Right cardiac atrium (tissue), 5 donors: ENCODE results near the gene RBM19. TPM values are rescaled to one million over a fixed set of nuclear protein-coding genes. Genes with fewer than 3 reads are reported as not detected.
A peak's percentile ranks its signal among the peaks of the same experiment; 100 is the strongest.

Source experiments
- ATAC-seq, 2 donors: fragments of 200-7000 bp; cut with Tn5 transposase; one replicate each; pipeline versions ENCODE4 v1.8.0 to v1.9.1; 2020; ENCODE audit warnings: moderate library complexity in 2 of 2, mild to moderate bottlenecking in 1 of 2
- DNase-seq, 3 donors: peaks; one replicate each; pipeline ENCODE4 v3.0.0-alpha.2; 2020
- H3K27ac ChIP-seq: one replicate; pipeline ENCODE4 v1.5.1; 2013; ENCODE audit warnings: mild to moderate bottlenecking, low read length, control low read depth, moderate library complexity
- H3K27me3 ChIP-seq: one replicate; pipeline ENCODE4 v1.6.1; 2013; ENCODE audit not compliant: control insufficient read depth, insufficient read depth
- H3K4me1 ChIP-seq: one replicate; pipeline ENCODE4 v1.6.1; 2013; ENCODE audit warnings: low read length; ENCODE audit not compliant: control insufficient read depth, insufficient read depth
- H3K4me3 ChIP-seq: one replicate; pipeline ENCODE4 v1.5.1; 2013; ENCODE audit warnings: low read length, control low read depth
- H3K9me3 ChIP-seq: one replicate; pipeline ENCODE4 v1.6.1; 2013; ENCODE audit warnings: low read length; ENCODE audit not compliant: control insufficient read depth
- WGBS: extraction: QIAGEN DNeasy Blood & Tissue Kit; methylation state at CpG from one replicate; pipeline ENCODE4 v1.1.7; 2013; 5-methylcytosine and 5-hydroxymethylcytosine counted together
- intact Hi-C, 4 donors: fragments of 100-400 bp; cut with DNase I; formaldehyde crosslinking; loops; one replicate each; pipeline versions ENCODE4 v1.11.0 to v1.14.0; 2022 to 2023
- polyA plus RNA-seq: library from polyadenylated mRNA; stranded (reverse); fragments of 200-250 nt; gene quantifications from one replicate; pipeline ENCODE4 v1.2.3, GENCODE V29; 2013
- total RNA-seq, 4 donors: library from RNA; stranded (reverse); fragmentation: NEBNext Ultra II Directional; extraction: Animal tissue kit (Norgen Biotek cat#: 25700); gene quantifications; one replicate each; pipeline ENCODE4 v1.2.1, GENCODE V29; 2021
- donor health status: healthy with polysubstance abuse.
- donor health status: DM: no; HTN: yes; CAD: no.
- donor health status: DM: no; HTN: no; CAD: no.
- donor health status: DM: no; HTN: yes; CAD: no; lungs with severe emphysema.
- donor health status: DM: yes; HTN: yes; CAD: no.

The RBM19 gene
- total and polyA plus RNA-seq, 5 donors = 12.7 to 21.7 (median 17.1) TPM

DNA sequence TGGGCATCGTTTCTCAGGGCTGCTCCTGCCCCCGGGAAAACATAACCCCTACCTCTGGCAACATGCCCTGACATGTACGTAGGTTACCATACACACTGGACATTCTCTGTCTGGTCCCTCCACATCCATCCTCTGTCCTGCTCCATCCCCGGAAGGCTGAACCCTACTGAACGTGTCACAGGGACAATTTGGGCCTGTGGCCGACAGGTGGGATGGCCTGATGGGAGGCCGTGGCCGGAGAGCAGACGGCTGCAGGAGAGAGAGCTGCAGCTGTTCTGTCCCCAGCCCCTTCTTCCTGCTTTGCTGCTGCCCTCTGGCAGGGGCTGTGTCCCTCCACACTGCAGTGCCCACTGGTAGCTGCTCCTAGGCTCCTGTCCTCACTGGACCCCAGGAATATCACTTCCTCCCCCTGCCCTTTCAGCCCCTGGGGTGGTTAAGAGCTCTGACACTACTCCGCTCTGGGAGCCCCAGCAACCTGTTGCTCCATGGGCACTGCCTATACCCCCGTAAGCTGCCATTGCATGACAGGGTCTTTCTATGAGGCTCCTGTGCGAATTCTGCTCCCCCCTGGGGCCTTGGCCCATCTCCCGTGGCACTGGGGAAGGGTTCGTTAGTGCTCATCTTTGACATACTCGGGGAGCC, 125.6 kb downstream of the RBM19 start:
- DNase-seq (no peak), ATAC-seq (no peak)
- Histone ChIP-seq H3K4me3 (no peak overlapping the region), H3K27me3 (no peaks in the 10 kb centered on the region), H3K9me3 (no peaks in the 10 kb centered on the region), H3K27ac (no peak overlapping the region), H3K4me1 (peaks cover 3% of the 10 kb centered on the region)
- intact Hi-C loops = no loop called here
- 91% methylated on average over 15 of the region's 15 CpGs for WGBS

DNA sequence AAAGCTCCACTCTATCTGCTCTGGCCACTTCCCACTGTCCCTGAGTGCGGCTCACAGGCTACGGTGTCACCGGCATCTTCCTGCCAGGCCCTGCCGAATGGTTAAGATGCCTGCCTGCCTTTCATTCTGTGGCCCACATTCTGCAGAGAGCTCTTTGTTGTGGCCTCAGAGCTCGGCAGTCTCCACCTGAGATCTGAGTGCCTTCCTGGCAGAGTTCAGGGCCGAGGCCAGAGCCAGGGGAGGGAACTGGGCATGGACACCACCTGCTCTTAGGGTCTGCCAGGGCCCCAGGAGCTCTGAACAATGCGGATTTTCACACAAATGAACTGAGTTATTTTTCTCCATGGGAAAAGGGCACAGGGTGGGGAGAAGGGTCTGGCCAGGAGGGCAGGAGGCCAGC, 127.2 kb downstream of the RBM19 start:
- H3K4me1 ChIP-seq = peaks cover 3% of the 10 kb centered on the region
- ATAC-seq = no peak
- H3K9me3 ChIP-seq = no peaks in the 10 kb centered on the region
- no peak for DNase-seq
- WGBS = 77% methylated on average over 7 of the region's 7 CpGs
- intact Hi-C loops = no loop called here
- no peaks in the 10 kb centered on the region for H3K27me3 ChIP-seq
- no peak overlapping the region for H3K27ac ChIP-seq
- no peak overlapping the region for H3K4me3 ChIP-seq

DNA sequence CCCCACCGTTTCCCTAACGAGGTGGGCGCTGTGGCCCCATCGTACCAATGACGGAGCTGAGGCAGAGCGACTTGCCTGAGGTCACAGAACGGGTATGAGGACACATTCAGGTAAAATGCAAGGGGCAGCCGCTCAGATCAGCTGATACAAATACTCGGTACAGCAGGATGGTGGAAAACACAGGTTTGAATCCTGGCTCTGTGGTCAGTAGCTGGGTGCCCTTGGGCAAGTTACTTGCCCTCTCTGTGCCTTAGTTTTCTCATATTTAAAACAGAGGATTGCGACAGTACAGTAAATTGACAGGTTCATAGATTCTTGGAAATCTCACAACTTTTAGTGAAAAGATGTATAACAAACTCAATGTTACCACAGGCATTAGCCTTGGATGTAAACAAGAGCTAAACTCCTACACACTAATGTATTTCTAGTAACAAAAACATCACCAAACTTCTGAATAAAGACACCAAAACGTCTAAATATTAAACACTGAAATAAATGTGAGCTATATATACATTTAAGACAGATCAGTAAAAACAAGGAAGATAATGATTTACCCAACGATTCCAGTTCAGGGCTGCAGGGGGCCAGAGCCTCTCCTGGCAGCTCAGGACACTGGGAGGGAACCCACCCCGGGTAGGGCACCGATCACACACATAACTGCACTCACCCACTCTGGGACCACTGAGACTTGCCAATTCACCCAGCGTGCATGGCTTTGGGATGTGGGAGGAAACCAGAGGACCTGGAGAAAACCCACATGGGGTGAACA, 128.4 kb downstream of the RBM19 start:
- WGBS = 77% methylated on average over 15 of the region's 15 CpGs
- no peak for ATAC-seq

DNA sequence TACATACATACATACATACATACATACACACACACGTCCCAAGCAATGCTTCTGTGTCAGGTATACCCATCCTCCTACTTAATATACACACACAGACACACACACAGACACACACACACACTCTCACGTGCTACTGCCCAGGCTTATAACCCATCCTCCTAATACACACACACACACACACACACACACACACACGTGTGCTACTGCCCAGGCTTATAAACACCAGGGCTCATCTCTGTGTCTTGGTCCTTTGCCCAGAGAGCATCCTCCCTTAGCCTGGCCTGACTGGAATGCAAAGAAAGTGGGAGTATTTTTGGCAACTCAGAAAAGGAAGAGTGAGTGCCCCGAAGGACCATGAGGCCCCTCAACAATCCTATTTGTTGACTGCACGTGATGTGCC, 129.0 kb downstream of the RBM19 start:
- DNase-seq (no peak), ATAC-seq (no peak)
- Histone ChIP-seq H3K27me3 (no peaks in the 10 kb centered on the region), H3K27ac (no peak overlapping the region), H3K9me3 (no peaks in the 10 kb centered on the region), H3K4me3 (no peak overlapping the region), H3K4me1 (peaks cover 3% of the 10 kb centered on the region)
- intact Hi-C loops = no loop called here
- WGBS = 54% methylated on average over 5 of the region's 5 CpGs

More for the DNA sequence above, 128.4 kb downstream of the RBM19 start:
- peaks cover 3% of the 10 kb centered on the region for H3K4me1 ChIP-seq
- DNase-seq = peak in 1 of 3 donors; percentile 18
- H3K9me3 ChIP-seq = no peaks in the 10 kb centered on the region
- H3K4me3 ChIP-seq = no peak overlapping the region
- H3K27me3 ChIP-seq = no peaks in the 10 kb centered on the region
- intact Hi-C loops = no loop called here
- no peak overlapping the region for H3K27ac ChIP-seq

DNA sequence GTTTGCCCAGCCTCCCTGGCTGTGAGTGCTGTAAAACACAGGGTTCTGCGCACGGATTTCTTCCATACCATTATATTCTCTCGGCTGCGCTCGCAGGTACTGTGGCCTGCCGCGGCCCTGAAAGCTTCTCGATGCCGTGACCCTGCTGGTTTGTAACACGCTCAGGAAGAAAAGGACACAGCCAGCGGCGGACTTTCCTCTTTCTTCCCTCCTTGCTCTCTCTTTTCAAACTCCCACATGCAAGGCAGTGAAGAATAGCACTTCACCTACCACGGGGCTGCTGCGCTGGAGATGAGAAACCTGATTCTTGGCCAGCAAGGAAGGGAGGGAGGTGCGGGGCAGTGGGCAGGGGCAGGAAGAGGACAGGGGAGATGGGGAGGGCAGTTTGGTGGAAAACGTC, 130.2 kb downstream of the RBM19 start:
- Histone ChIP-seq H3K27ac (no peak overlapping the region), H3K9me3 (no peaks in the 10 kb centered on the region), H3K4me3 (no peak overlapping the region), H3K27me3 (no peaks in the 10 kb centered on the region), H3K4me1 (peaks cover 3% of the 10 kb centered on the region)
- no peak for ATAC-seq
- DNase-seq = no peak
- intact Hi-C loops = no loop called here
- 89% methylated on average over 16 of the region's 16 CpGs for WGBS

DNA sequence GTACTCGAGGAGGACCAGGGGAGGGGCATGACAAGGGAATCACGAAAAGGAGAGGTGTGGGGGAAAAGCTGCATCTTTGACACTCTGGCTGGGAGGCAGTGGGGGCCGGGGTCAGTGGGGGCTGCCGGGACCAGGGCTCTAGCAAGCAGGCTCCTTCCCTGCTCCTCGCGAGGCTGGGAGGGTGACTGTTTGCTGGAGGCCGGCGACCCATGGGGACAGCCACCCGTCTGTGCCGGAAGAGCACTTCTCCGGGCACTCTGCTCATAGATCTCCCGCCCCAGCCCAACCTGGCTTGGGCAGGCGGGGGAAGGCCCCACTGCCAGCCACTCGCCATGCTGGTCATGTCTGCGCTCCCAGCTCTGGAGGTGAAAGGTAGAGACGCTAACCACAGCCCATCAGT, 130.7 kb downstream of the RBM19 start:
- H3K4me3 ChIP-seq = no peak overlapping the region
- H3K9me3 ChIP-seq = no peaks in the 10 kb centered on the region
- intact Hi-C loops = no loop called here
- no peak for DNase-seq
- peaks cover 3% of the 10 kb centered on the region for H3K4me1 ChIP-seq
- WGBS = 94% methylated on average over 16 of the region's 16 CpGs
- H3K27ac ChIP-seq = no peak overlapping the region
- no peaks in the 10 kb centered on the region for H3K27me3 ChIP-seq
- ATAC-seq = no peak

DNA sequence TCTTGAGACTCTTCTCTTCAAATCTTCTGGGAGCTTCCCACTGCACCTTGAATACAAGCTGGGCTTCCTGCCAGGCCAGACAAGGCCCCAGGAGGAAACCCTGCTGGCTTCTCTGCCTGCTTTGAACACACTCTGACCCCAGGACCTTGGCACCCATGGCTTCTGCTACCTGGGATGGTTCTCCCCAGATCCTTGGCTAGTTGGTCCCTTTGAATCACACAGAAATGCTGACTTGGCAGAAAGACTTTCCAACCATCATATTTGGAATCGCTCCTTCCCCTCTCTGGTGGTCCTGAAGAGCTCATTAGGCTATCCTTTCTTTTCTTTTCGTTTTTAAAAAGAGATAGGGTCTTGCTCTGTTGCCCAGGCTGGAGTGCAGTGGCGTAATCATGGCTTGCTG, 132.7 kb downstream of the RBM19 start:
- no peaks in the 10 kb centered on the region for H3K4me1 ChIP-seq
- H3K27me3 ChIP-seq = no peaks in the 10 kb centered on the region
- DNase-seq (no peak), ATAC-seq (no peak)
- 94% methylated on average over 3 of the region's 3 CpGs for WGBS
- H3K27ac ChIP-seq = no peak overlapping the region
- H3K9me3 ChIP-seq = no peaks in the 10 kb centered on the region
- intact Hi-C loops = no loop called here
- H3K4me3 ChIP-seq = no peak overlapping the region

DNA sequence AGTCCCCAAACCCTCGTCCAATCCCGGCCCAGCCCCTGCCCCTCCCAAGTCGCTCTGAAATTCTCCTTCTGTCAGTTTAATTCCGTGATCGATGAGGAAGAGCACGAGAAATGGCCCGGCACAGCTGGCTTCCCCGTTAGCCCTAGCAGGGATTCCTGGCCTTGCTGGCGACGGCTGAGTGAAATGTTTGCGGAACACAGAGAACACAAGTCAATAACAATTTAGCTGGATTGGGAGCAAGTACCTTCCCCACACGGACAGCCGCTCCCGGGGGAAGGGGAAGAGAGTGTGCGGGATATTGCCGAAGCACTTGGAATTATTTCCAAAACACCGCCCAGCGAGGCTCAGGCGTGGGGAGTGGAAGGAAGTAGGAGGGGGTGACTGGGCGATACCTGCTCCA, 134.6 kb downstream of the RBM19 start:
- 75% methylated on average over 20 of the region's 20 CpGs for WGBS
- Histone ChIP-seq H3K4me1 (no peaks in the 10 kb centered on the region), H3K4me3 (no peak overlapping the region), H3K27ac (no peak overlapping the region), H3K27me3 (no peaks in the 10 kb centered on the region), H3K9me3 (no peaks in the 10 kb centered on the region)
- intact Hi-C loops = no loop called here
- DNase-seq = no peak
- no peak for ATAC-seq

DNA sequence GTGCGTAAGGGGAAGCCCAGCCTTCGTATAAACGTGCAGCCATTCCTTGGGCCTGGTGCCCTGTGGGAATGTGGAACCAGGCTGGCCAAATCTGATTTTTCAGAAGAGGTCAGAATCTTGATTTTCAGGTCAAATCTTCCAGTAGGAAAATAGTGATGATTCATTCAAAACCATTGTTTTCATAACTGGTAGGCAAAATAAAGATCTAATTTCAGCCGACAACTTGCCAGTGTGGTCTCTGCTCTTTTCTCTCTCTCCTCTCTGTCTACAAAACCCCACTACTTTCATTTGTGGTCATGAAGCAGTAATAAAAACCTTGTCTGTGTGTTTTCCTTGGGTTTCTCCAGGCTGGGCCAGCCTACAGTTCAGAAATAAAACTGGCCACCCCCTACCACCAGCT, 135.1 kb downstream of the RBM19 start:
- DNase-seq = no peak
- intact Hi-C loops = no loop called here
- Histone ChIP-seq H3K4me3 (no peak overlapping the region), H3K9me3 (no peaks in the 10 kb centered on the region), H3K4me1 (no peaks in the 10 kb centered on the region), H3K27ac (no peak overlapping the region), H3K27me3 (no peaks in the 10 kb centered on the region)
- WGBS = 75% methylated on average over 4 of the region's 4 CpGs
- no peak for ATAC-seq

DNA sequence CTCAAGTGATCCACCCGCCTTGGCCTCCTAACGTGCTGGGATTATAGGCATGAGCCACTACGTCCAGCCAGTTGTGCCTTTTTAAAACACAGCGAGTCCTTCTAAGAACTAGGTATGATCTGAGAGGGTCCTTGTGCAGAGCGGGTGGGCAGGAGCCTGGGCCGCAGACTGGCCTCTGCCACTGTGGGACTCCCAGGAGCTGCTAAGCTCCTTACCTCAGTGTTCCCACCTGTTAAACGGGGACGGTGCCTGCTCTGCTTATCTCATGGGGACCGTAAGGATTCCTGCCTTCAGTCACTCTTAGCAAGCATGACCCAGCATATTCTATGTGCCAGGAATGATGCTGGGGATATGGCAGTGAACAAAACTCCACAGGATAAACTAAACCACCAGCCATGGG, 136.9 kb downstream of the RBM19 start:
- WGBS = 94% methylated on average over 9 of the region's 9 CpGs
- no peak for ATAC-seq

DNA sequence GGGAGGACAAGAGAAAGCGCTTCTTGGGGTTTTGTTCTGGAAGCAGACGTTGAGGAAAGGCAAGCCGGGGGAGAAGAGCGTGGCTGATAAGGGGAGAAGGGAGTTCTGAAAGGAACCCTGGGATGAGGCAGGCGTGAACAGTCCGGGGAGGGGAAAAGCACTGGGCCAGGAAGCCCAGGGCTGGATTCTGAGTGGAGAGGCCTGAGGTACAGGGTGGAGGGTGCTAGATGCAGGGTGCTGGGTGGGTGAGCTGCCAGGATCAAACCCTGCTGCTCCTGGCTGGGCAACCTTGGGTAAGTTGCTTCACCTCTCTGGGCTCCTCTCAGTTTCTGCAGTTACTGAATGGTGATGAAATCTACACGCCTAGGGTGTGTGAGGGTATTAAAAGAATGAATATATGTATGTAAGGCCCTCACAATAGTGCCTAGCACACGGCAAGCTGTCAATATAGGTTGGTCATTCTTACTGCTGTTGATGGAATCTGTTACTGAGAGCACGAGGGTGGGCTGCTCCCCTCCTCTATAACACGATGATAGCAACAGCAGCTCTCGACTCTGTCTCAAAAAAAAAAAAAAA, 138.5 kb downstream of the RBM19 start:
- H3K4me3 ChIP-seq = no peak overlapping the region
- H3K27me3 ChIP-seq = no peaks in the 10 kb centered on the region
- no peaks in the 10 kb centered on the region for H3K4me1 ChIP-seq
- no peaks in the 10 kb centered on the region for H3K9me3 ChIP-seq
- intact Hi-C loops = no loop called here
- ATAC-seq (no peak), DNase-seq (no peak)
- H3K27ac ChIP-seq = no peak overlapping the region
- whole genome bisulfite sequencing = 68% methylated on average over 11 of the region's 11 CpGs

More for the DNA sequence above, 136.9 kb downstream of the RBM19 start:
- no peaks in the 10 kb centered on the region for H3K27me3 ChIP-seq
- no peak overlapping the region for H3K27ac ChIP-seq
- no peaks in the 10 kb centered on the region for H3K9me3 ChIP-seq
- DNase-seq = no peak
- intact Hi-C loops = no loop called here
- no peaks in the 10 kb centered on the region for H3K4me1 ChIP-seq
- no peak overlapping the region for H3K4me3 ChIP-seq
